Measurements from ENCODE around the gene EPPIN.
"Not testable (repeated sequence)": the region's sequence is repeated elsewhere in the genome, so short reads cannot be mapped to it uniquely, and the experiment has no call there.

EPPIN gene

DNA sequence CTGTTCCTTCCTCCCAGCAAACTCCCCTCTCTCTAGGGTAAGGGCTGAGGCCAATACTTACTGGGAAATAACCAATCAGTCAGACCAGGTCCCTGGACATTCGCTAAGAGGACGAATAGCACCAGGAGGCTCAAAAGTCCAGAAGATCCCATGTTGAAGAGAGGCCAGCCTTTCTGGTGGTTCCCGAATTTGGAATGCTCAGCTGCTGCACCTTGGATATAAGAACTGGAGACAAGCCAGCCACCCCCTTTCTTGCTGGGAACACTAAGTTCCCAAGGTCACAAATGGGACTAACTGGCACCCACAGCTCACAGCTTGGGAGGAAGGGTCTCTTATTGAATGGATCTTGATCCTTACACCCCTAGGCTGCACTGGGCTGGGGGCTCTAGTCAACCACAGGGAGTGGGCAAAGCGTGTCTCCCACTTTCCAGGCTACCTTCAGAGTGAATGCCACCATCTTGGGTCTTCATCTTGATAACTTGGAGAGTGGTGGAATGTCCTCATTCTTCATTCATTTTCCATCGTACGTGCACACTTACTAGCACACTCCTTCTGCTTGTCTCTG, at the start of gene EPPIN:
EPPIN (minus strand) TSS at position 196 of the 565 bp plus-strand sequence; CDS start at position 152, 44 bp downstream.
- in situ Hi-C loops (cut with MboI; ENCODE audit: low sequenced_read_pairs), result no loop called here

DNA sequence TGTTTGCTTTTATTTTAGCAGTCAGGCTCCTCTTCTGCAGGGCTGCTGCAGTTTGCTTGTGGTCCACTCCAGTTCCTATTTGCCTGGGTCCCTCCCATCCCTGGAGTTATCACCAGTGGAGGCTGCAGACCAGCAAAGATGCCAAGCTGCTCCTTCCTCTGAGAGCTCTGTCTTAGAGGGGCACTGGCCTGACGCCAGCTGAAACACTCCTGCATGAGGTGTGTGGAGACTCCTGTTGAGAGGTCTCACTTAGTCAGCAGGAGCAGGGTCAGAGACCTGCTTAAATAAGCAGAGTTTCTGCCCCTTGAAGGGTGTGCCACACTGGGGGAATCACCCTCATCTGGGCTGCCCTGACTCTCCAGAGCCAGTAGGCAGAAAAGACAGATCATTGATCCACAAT, 48.0 kb upstream of the EPPIN start:
- in situ Hi-C loops (cut with MboI; ENCODE audit: low sequenced_read_pairs), result no loop called here

- in situ Hi-C loops (cut with MboI; ENCODE audit: low sequenced_read_pairs), result no loop called here
These were observed 46.3 kb upstream of the EPPIN start for GRCh38 chr20:45593498-45593897.

DNA sequence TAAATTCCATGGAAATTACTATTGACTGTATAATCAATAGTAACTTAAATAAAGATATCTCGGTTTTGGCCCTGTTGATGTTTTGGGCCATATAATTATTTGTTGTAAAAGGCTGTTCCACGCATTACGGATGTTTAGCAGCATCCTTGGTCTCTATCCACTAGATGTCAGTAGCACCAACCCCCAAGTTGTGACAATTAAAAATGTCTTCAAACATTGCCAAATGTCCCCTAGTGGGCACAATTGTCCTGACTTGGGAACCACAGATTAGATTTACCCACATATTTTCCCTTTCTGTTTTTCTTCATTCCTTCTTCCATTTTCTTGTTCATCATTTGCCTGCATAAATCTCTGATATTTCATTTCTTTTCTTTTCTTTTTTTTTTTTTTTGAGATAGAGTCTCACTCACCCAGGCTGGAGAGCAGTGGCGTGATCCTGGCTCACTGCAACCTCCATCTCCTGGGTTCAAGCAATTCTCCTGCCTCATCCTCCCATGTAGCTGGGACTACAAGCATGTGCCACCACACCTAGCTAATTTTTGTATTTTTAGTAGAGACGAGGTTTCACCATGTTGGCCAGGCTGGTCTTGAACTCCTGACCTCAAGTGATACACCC, 45.5 kb upstream of the EPPIN start:
- in situ Hi-C loops (cut with MboI; ENCODE audit: low sequenced_read_pairs), result no loop called here

DNA sequence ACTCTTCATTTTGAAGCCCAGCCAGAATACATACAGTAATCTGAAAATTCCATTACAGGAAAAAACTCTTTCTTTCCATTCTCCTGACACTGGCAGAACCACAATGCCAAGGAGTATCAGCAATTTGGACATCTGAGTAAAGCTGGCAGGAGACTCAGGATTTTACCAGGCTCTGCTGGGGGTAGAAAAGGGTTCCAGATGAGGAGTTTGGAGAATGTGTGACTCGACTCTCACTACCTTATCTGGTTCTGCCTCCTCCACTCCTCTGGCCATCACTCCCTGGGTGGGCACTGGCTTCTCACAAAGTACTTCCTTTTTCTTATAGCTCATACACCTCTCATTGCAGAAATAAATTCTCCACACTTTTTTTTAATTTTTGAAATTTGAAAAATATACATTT, 42.5 kb upstream of the EPPIN start:
- in situ Hi-C loops (cut with MboI; ENCODE audit: low sequenced_read_pairs), result no loop called here

DNA sequence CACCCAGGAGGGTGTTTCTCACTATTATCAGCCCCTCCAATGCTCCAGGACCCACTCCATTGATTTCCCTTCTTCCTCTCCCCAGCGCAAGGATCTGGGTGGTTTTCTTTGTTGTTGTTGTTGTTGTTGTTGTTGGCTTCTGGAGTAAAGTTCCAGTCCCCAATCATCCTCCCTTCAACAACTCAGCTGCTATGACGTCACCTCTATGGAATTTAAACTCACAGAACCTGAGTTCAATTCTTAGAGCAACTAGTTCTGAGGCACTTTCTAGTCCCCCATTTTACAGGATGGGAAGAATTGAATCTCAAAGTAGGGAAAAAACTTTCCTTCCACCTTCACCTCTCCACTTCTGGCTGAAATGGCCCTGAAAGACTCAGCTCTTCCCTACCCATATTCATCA, 41.6 kb upstream of the EPPIN start:
- in situ Hi-C loops (cut with MboI; ENCODE audit: low sequenced_read_pairs), result no loop called here

DNA sequence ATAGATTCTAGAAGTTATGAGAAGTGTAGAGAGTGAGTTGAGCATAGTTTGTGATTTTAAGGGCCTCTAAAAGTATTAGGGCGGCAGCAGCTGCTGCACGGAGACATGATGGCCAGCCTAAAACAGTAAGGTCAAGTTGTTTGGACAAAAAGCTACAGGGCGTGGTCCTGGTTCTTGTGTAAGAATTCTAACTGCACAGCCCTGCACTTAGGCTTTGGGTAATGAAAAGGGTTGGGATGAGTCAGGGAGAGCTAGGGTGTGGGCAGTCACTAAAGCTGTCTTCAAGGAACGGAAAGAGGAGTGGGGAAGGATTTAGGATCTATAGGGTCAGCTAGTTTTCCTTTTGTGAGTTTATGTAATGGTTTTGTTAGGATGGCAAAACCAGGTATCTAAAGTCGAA, 38.8 kb upstream of the EPPIN start:
- in situ Hi-C loops (cut with MboI; ENCODE audit: low sequenced_read_pairs), result not testable (repeated sequence)

DNA sequence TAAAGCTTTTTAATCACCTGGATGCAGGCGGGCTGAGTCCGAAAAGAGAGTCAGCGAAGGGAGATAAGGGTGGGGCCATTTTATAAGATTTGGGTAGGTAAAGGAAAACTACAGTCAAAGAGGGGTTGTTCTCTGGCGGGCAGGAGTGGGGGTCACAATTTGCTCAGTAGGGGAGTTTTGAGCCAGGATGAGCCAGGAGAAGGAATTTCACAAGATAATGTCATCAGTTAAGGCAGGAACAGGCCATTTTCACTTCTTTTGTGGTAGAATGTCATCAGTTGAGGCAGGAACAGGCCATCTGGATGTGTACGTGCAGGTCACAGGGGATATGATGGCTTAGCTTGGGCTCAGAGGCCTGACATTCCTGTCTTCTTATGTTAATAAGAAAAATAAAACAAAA, 37.1 kb upstream of the EPPIN start:
- in situ Hi-C loops (cut with MboI; ENCODE audit: low sequenced_read_pairs), result not testable (repeated sequence)

DNA sequence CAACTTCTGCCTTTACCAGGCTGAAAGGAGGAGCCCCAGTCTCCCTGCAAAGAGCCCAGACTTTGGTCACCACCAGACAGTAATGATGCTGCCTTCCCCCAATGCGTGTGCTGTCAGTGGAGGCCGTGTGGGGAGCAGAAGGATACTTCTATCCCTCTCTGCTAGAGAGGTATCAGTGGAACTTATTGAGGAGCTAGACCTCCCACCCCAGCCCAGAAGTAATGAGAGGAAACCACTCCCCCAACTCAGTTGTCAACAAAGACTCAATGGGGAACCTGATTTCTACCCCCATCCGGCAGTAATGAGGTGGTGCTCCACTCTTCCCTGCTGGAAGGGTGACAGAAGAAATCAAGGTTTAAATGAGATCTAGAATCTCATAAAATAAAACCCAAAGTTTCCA, 36.3 kb upstream of the EPPIN start:
- in situ Hi-C loops (cut with MboI; ENCODE audit: low sequenced_read_pairs), result no loop called here

GRCh38 chr20:45581702-45582101, 34.5 kb upstream of the EPPIN start:
- in situ Hi-C loops (cut with MboI; ENCODE audit: low sequenced_read_pairs), result no loop called here

- in situ Hi-C loops (cut with MboI; ENCODE audit: low sequenced_read_pairs), result no loop called here
These were observed 32.0 kb upstream of the EPPIN start, which contains the start of gene WFDC8 for GRCh38 chr20:45579184-45579583. TSS of gene WFDC8 (minus strand) at chr20:45579284. CDS start at chr20:45579247, 37 bp downstream.

GRCh38 chr20:45578231-45578630, 31.0 kb upstream of the EPPIN start:
- in situ Hi-C loops (cut with MboI; ENCODE audit: low sequenced_read_pairs), result no loop called here

DNA sequence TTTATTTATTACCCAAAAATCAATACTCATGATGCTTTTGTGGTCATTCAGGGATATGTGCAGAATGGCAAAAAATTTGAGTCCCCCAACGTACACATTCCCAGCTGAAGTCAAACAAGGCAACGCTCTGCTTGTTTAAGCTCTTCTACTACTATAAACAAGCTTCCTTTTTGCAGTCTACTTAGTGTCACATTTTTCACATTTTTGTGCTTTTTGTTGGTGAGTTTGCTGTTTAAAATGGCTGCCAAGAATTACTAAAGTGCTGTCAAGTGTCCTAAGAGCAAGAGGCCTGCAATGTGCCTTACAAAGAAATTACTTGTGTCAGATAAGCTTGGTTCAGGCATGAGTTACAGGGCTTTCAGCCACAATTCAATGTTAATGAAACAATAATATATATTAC, 29.8 kb upstream of the EPPIN start:
- in situ Hi-C loops (cut with MboI; ENCODE audit: low sequenced_read_pairs), result no loop called here

DNA sequence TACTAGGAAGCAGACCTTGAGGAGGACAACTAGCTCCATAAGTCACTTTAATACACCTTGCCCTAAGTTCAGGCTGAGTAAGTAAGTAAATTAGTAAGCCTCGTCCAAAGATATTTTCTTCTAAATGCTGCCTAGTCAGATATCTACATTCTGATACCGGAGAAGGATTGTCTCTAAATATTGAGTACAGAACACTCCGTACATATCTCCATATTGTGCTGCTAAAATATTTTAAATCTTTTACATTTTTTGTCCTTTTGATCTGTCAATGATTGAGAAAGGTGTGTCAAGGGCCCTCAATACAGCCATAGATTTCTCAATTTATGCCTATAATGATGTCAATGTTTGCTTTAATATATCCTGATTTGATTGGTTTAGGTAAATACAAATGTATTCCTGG, 28.7 kb upstream of the EPPIN start:
- in situ Hi-C loops (cut with MboI; ENCODE audit: low sequenced_read_pairs), result no loop called here

DNA sequence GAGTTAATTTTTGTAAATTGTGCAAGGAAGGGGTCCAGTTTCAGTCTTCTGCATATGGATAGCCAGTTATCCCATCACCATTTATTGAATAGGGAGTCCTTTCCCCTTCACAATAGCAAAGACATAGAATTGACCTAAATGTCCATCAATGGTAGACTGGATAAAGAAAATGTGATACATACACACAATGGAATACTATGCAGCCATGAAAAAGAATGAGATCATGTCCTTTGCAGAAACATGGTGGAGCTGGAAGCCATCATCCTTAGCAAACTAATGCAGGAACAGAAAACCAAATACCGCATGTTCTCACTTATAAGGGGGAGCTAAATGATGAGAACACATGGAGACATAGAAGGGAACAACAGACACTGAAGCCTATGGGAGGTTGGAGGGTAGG, 22.4 kb upstream of the EPPIN start:
- in situ Hi-C loops (cut with MboI; ENCODE audit: low sequenced_read_pairs), result not testable (repeated sequence)

DNA sequence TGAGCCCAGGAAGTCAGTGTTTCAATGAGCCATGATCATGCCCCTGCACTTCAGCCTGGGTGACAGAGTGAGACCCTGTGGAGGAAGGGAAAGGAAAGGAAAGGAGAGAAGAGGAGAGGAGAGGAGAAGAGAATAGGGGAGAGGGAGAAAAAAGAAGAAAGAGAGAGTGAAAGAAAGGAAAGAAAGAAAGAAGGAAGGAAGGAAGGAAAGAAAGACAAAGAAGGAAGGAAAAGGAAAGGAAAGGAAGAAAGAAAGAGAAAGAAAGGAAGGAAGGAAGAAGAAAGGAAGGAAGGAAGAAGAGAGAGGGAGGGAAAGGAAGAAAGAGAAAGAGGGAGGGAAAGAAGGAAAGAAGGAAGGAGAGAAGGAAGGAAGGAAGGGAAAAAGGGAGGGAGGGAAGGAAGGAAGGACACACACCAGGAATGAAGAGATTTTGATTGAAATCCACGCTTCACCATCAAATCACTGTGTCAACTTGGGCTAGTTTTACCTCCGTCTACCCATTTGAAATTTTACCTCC, 17.6 kb upstream of the EPPIN start:
- in situ Hi-C loops (cut with MboI; ENCODE audit: low sequenced_read_pairs), result no loop called here

DNA sequence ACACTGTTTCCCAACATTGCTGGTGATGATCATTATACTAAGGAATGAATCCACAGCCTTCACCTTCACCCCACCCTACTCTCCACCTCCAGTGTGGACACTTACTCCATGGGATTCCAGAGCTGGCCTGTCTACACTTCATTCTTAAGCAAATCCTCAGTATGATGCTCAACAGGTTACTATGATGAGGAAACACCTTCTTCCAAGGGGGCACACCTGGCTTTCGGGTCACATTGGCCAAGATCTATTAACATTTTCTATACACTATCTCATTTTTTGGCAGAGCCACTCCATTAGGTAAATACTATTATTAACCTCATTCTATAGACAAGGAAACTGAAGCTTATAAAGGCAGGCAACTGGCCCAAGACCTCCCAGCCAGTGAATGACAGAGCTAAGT, 8.0 kb upstream of the EPPIN start:
- in situ Hi-C loops (cut with MboI; ENCODE audit: low sequenced_read_pairs), result no loop called here

DNA sequence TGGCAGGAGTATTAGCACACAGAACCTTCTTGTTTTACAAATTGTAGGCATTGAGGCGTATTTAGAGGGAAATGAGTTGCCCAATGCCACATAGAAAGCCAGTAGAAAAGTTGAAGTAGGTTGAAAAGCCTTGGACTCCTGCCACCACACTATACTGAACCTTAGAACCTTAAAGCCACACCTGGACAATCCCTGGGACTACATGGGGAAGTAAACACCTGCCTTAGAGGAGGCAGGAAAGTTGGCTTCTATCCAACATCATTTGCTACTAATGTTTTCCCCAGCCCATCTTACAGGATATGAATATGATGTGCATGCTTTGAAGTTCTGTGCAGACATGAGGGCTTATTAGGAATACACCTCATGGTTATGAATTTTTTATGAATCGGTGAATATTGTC, 5.3 kb upstream of the EPPIN start:
- in situ Hi-C loops (cut with MboI; ENCODE audit: low sequenced_read_pairs), result no loop called here

- in situ Hi-C loops (cut with MboI; ENCODE audit: low sequenced_read_pairs), result no loop called here
These were observed 3.6 kb upstream of the EPPIN start for GRCh38 chr20:45550765-45551164.

DNA sequence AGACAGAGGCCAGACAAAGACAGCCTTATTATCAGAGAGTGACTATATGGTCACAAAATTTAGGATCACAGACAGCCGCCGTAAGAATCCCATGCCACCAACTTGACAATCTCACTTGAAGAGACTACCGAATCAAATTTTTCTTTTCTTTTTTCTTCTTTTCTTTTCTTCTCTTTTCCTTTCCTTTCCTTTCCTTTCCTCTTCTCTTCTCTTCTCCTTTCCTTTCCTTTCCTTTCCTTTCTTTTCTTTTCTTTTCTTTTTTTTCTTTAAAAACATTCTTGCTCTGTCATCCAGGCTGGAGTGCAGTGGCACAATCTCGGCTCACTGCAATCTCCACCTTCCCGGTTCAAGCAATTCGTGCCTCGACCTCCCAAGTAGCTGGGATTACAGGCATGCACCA, 1.2 kb upstream of the EPPIN start:
- in situ Hi-C loops (cut with MboI; ENCODE audit: low sequenced_read_pairs), result no loop called here

DNA sequence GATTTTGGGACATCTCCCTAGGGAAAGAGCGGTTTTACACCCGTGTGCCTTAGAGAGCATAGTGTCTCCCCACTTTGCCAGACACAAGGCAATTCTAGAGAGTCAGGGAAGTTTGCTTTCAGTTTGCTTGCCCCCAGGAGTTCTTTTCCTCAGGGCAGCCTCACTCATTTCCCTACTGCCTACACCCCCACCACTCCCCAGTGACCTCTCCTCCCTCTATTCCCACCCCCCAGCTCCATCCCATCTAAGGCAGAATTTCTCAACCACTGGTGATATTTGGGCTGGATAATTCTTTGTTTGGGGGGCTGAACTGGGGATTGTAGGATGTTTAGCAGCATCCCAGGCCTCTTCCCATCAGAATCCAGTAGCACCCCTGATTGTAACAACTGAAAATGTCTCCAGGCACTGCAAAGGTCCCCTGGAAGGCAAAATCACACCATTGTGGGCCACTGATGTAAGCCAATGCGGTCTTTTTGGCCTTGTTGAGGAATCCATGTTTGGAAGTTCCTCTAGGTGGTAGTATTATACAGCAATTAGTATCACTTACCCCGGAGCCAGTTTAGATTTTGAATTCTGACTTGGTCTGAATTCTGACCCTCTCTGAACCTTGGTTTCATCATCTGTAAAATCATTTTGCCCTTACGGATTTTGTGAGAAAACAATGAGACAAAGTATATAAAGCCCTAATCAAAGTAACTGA, 1.3 kb downstream of the EPPIN start:
- in situ Hi-C loops (cut with MboI; ENCODE audit: low sequenced_read_pairs), result no loop called here

DNA sequence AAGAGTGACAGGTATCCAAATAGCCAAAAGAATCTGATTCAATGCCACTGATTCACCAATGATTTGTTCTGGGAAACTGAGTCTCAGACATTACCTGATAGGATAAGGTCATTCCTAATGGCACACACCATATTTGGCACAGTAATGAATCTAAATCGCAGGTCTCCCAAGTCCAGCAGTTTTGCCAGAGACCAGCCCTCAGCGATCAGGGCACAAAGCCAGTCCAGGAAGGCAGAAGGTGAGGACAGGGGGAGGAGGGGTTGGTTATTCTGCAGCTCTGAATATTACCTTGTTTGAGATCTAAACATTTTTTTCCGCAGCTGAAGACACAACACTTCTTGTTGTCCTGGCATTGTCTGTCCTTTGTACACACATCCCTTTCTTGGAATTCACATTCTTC, 1.9 kb downstream of the EPPIN start:
- in situ Hi-C loops (cut with MboI; ENCODE audit: low sequenced_read_pairs), result no loop called here

Measured in HL-60/S4 (cell line).